SK-N-SH (cell line): Measurements from ENCODE around the gene PBLD. TPM values are rescaled to one million over a fixed set of nuclear protein-coding genes. Genes with fewer than 3 reads are reported as not detected.

ENCODE experiments used
- CTCF ChIA-PET: fragments of 300-600, 350-600 bp; formaldehyde crosslinking; extraction: SDS; loops from one replicate; lab custom pipeline; 2021; lab: Yijun Ruan, JAX
- POLR2A ChIA-PET: fragments of 350-600 bp; sonication (Branson Sonifier 250); formaldehyde crosslinking; extraction: SDS; loops from one replicate; lab custom pipeline; 2020; ENCODE audit warnings: antibody characterized with exemption, inconsistent platforms; lab: Yijun Ruan, JAX
- DNase-seq: peaks from one replicate; pipeline ENCODE4 v3.0.0; 2012
- H2AFZ ChIP-seq: fragments of 200-600 bp; sonication (generic); 2 replicates; pipeline ENCODE4 v1.8.1; 2016; ENCODE audit warnings: antibody characterized with exemption, mild to moderate bottlenecking, low read depth
- H3F3A ChIP-seq: fragments of 200-600 bp; sonication (generic); replicated peaks from 2 replicates; pipeline ENCODE3; 2016; ENCODE audit warnings: antibody characterized with exemption, mild to moderate bottlenecking; ENCODE audit not compliant: insufficient read depth
- H3K27ac ChIP-seq, 2 experiments: fragments of 200-500 bp in 1 of 2; fragments of 200-600 bp in 1 of 2; sonication (Bioruptor generic) in 1 of 2; sonication (generic), shearing (Covaris generic) in 1 of 2; 2 replicates each; pipeline versions ENCODE4 v1.5.1 to v1.6.1; 2014 to 2016; ENCODE audit warnings: low read depth in 2 of 2, inconsistent platforms in 1 of 2, low read length in 1 of 2, mild to moderate bottlenecking in 1 of 2, mixed read lengths in 1 of 2
- H3K27me3 ChIP-seq: fragments of 200-600 bp; sonication (generic), shearing (Covaris generic); 2 replicates; pipeline ENCODE4 v1.6.1; 2016; ENCODE audit warnings: mixed run types; ENCODE audit not compliant: insufficient read depth
- H3K36me3 ChIP-seq, 2 experiments: fragments of 200-500 bp in 1 of 2; fragments of 200-600 bp in 1 of 2; sonication (Bioruptor generic) in 1 of 2; sonication (generic) in 1 of 2; replicated peaks in 1 of 2; 2 replicates each; pipeline versions ENCODE3 to v1.5.1; 2014 to 2016; ENCODE audit warnings: low read length in 1 of 2, mild to moderate bottlenecking in 1 of 2; ENCODE audit not compliant: insufficient read depth in 2 of 2, control insufficient read depth in 1 of 2
- H3K4me1 ChIP-seq, 2 experiments: fragments of 200-500 bp in 1 of 2; fragments of 200-600 bp in 1 of 2; sonication (Bioruptor generic) in 1 of 2; sonication (generic), shearing (Covaris generic) in 1 of 2; 2 replicates each; pipeline versions ENCODE4 v1.5.1 to v1.6.1; 2014 to 2016; ENCODE audit warnings: low read depth in 1 of 2, low read length in 1 of 2, mixed run types in 1 of 2; ENCODE audit not compliant: insufficient read depth in 2 of 2, control insufficient read depth in 1 of 2
- H3K4me2 ChIP-seq: fragments of 200-600 bp; sonication (generic), shearing (Covaris generic); 2 replicates; pipeline ENCODE4 v1.6.1; 2017; ENCODE audit warnings: mixed run types
- H3K4me3 ChIP-seq, 2 experiments: fragments of 200-500 bp in 1 of 2; fragments of 200-600 bp in 1 of 2; sonication (Bioruptor generic) in 1 of 2; sonication (generic), shearing (Covaris generic) in 1 of 2; 2 replicates each; pipeline versions ENCODE4 v1.5.1 to v1.8.1; 2014 to 2016; ENCODE audit warnings: low read depth in 2 of 2, inconsistent platforms in 1 of 2, low read length in 1 of 2, mild to moderate bottlenecking in 1 of 2, mixed read lengths in 1 of 2, moderate library complexity in 1 of 2
- H3K79me2 ChIP-seq: fragments of 200-600 bp; sonication (generic); 2 replicates; pipeline ENCODE4 v1.8.1; 2017; ENCODE audit warnings: mild to moderate bottlenecking; ENCODE audit not compliant: insufficient read depth
- H3K9ac ChIP-seq: fragments of 200-600 bp; sonication (generic); 2 replicates; pipeline ENCODE4 v1.6.1; 2017; ENCODE audit warnings: mixed run types
- H3K9me2 ChIP-seq: fragments of 200-600 bp; sonication (generic); 2 replicates; pipeline ENCODE4 v1.6.1; 2017; ENCODE audit warnings: mixed run types
- H3K9me3 ChIP-seq: fragments of 200-600 bp; sonication (generic); 2 replicates; pipeline ENCODE4 v1.6.1; 2017; ENCODE audit warnings: mixed run types, mild to moderate bottlenecking, moderate library complexity
- H4K20me1 ChIP-seq: fragments of 200-600 bp; sonication (generic); 2 replicates; pipeline ENCODE4 v1.6.1; 2017; ENCODE audit warnings: mild to moderate bottlenecking, mixed run types; ENCODE audit not compliant: insufficient read depth
- CHD2 ChIP-seq: fragments of 150-350 bp; IDR thresholded peaks from 2 replicates; pipeline ENCODE4 v1.6.1; 2018; ENCODE audit warnings: low read length; ENCODE audit not compliant: partially characterized antibody
- CTCF ChIP-seq: fragments of 200-600 bp; sonication (generic); IDR thresholded peaks from 2 replicates; pipeline ENCODE4 v1.6.1; 2017; ENCODE audit warnings: antibody characterized with exemption, mild to moderate bottlenecking, moderate library complexity
- GABPA ChIP-seq: IDR thresholded peaks from 2 replicates; pipeline ENCODE4 v1.4.0; 2012; ENCODE audit warnings: low read depth, mild to moderate bottlenecking
- IRF3 ChIP-seq: fragments of 150-350 bp; IDR thresholded peaks from 2 replicates; pipeline ENCODE4 v1.6.1; 2016; ENCODE audit warnings: mild to moderate bottlenecking, low read depth, low read length
- JUND ChIP-seq: IDR thresholded peaks from 2 replicates; pipeline ENCODE4 v1.4.0; 2012
- MEF2A ChIP-seq: IDR thresholded peaks from 2 replicates; pipeline ENCODE4 v1.4.0; 2012; ENCODE audit warnings: low read depth, borderline replicate concordance
- MXI1 ChIP-seq: IDR thresholded peaks from 2 replicates; pipeline ENCODE4 v1.6.1; 2012; ENCODE audit warnings: mild to moderate bottlenecking, low read depth, low read length, improper control_type of control experiment
- POLR2AphosphoS5 ChIP-seq: IDR thresholded peaks from 2 replicates; pipeline ENCODE4 v1.6.1; 2012; ENCODE audit warnings: low read depth, low read length
- RAD21 ChIP-seq: IDR thresholded peaks from 2 replicates; pipeline ENCODE4 v1.6.1; 2012; ENCODE audit warnings: mild to moderate bottlenecking, low read length
- TEAD4 ChIP-seq: IDR thresholded peaks from 2 replicates; pipeline ENCODE4 v1.4.0; 2012; ENCODE audit warnings: mild to moderate bottlenecking, borderline replicate concordance; ENCODE audit not compliant: insufficient read depth
- YY1 ChIP-seq: IDR thresholded peaks from 2 replicates; pipeline ENCODE4 v1.4.0; 2012; ENCODE audit warnings: low read depth, mild to moderate bottlenecking
- whole genome bisulfite sequencing: methylation state at CpG from one replicate; pipeline ENCODE4 v1.1.6; 2017; ENCODE audit warnings: low lambda C conversion rate; 5-methylcytosine and 5-hydroxymethylcytosine counted together
- polyA plus RNA-seq, 3 experiments: library from polyadenylated mRNA; depleted of rRNA; stranded (reverse); fragments of >200 nt; gene quantifications; 2 replicates each; pipeline ENCODE4 v1.2.3, GENCODE V29; 2012
- TF ChIP-seq, protein P1 (sequence below): IDR thresholded peaks from 2 replicates; pipeline ENCODE4 v1.4.0; 2012; ENCODE audit warnings: low read depth, borderline replicate concordance
- TF ChIP-seq, protein P2 (sequence below): IDR thresholded peaks from 2 replicates; pipeline ENCODE4; 2012
- TF ChIP-seq, protein P3 (sequence below): IDR thresholded peaks from 2 replicates; pipeline ENCODE4 v1.4.0; 2012; ENCODE audit warnings: low read depth, borderline replicate concordance

The PBLD gene
- polyA plus RNA-seq, 1 of the 3 experiments (the other 2 are of a cell fraction): 0.94 TPM

GRCh38 chr10:68276224-68276623 is 56.5 kb downstream of the PBLD start:
- Histone ChIP-seq H3K9ac (no peak overlapping the region), H3K9me2 (no peaks in the 10 kb centered on the region), H3K4me2 (no peak overlapping the region), H3K27ac (no peak overlapping the region), H3K4me3 (no peak overlapping the region), H3F3A (no peaks in the 10 kb centered on the region), H3K4me1 (no peaks in the 10 kb centered on the region; a peak in 1 of 4 replicates), H4K20me1 (no peaks in the 10 kb centered on the region), H3K36me3 (no peaks in the 10 kb centered on the region), H3K79me2 (no peaks in the 10 kb centered on the region), H3K27me3 (no peaks in the 10 kb centered on the region), H2AFZ (no peak overlapping the region), H3K9me3 (no peaks in the 10 kb centered on the region)
- DNase-seq: no peak
- CTCF ChIA-PET: no interaction called here
- POLR2A ChIA-PET: no interaction called here
- no peak for TF ChIP-seq MXI1
- TF ChIP-seq TEAD4: no peak
- TF ChIP-seq RAD21: no peak
- TF ChIP-seq, protein P1, sequence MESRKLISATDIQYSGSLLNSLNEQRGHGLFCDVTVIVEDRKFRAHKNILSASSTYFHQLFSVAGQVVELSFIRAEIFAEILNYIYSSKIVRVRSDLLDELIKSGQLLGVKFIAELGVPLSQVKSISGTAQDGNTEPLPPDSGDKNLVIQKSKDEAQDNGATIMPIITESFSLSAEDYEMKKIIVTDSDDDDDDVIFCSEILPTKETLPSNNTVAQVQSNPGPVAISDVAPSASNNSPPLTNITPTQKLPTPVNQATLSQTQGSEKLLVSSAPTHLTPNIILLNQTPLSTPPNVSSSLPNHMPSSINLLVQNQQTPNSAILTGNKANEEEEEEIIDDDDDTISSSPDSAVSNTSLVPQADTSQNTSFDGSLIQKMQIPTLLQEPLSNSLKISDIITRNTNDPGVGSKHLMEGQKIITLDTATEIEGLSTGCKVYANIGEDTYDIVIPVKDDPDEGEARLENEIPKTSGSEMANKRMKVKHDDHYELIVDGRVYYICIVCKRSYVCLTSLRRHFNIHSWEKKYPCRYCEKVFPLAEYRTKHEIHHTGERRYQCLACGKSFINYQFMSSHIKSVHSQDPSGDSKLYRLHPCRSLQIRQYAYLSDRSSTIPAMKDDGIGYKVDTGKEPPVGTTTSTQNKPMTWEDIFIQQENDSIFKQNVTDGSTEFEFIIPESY: no peak
- TF ChIP-seq GABPA: no peak

GRCh38 chr10:68275600-68276126 is 57.1 kb downstream of the PBLD start:
- Histone ChIP-seq H4K20me1 (no peaks in the 10 kb centered on the region), H3K27me3 (no peaks in the 10 kb centered on the region), H3K9me2 (no peaks in the 10 kb centered on the region), H3K36me3 (no peaks in the 10 kb centered on the region), H3K4me3 (no peak overlapping the region), H3K79me2 (no peaks in the 10 kb centered on the region), H3K27ac (no peak overlapping the region), H3F3A (no peaks in the 10 kb centered on the region), H3K9me3 (no peaks in the 10 kb centered on the region), H2AFZ (no peak overlapping the region), H3K4me2 (no peak overlapping the region), H3K9ac (no peak overlapping the region), H3K4me1 (no peaks in the 10 kb centered on the region; a peak in 1 of 4 replicates)
- ChIA-PET CTCF (no interaction called here), POLR2A (no interaction called here)
- WGBS: 100% methylated on average over 2 of the region's 2 CpGs
- no peak for DNase-seq
- TF ChIP-seq MEF2A (no peak), MXI1 (no peak), POLR2AphosphoS5 (no peak), CHD2 (no peak), YY1 (no peak), CTCF (no peak), RAD21 (no peak), IRF3 (no peak), JUND (no peak)
- TF ChIP-seq, protein P2, sequence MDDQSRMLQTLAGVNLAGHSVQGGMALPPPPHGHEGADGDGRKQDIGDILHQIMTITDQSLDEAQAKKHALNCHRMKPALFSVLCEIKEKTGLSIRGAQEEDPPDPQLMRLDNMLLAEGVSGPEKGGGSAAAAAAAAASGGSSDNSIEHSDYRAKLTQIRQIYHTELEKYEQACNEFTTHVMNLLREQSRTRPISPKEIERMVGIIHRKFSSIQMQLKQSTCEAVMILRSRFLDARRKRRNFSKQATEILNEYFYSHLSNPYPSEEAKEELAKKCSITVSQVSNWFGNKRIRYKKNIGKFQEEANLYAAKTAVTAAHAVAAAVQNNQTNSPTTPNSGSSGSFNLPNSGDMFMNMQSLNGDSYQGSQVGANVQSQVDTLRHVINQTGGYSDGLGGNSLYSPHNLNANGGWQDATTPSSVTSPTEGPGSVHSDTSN: no peak
- TF ChIP-seq, protein P3, sequence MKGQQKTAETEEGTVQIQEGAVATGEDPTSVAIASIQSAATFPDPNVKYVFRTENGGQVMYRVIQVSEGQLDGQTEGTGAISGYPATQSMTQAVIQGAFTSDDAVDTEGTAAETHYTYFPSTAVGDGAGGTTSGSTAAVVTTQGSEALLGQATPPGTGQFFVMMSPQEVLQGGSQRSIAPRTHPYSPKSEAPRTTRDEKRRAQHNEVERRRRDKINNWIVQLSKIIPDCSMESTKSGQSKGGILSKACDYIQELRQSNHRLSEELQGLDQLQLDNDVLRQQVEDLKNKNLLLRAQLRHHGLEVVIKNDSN: no peak
